HG03575 (cell line): ENCODE results near the gene LAMA4.

Source experiments
- ATAC-seq: cut with Tn5 transposase; IDR thresholded peaks from one replicate; pipeline ENCODE4 v1.9.1; 2021; ENCODE audit not compliant: unreplicated experiment, insufficient number of reproducible peaks, low FRiP score; ENCODE audit errors: extremely low read depth

LAMA4 gene

GRCh38 chr6:112247275-112247674 lies 7.1 kb downstream of the LAMA4 start:
- ATAC-seq, result no peak

GRCh38 chr6:112245511-112246203 lies 8.7 kb downstream of the LAMA4 start:
- no peak for ATAC-seq

GRCh38 chr6:112243861-112244827 lies 10.2 kb downstream of the LAMA4 start:
- ATAC-seq, result no peak

GRCh38 chr6:112241820-112242429 lies 12.4 kb downstream of the LAMA4 start:
- ATAC-seq, result no peak

- ATAC-seq, result no peak
Measured at GRCh38 chr6:112237595-112237994, 16.8 kb downstream of the LAMA4 start.

- ATAC-seq, result no peak
Measured at GRCh38 chr6:112237066-112237465, 17.3 kb downstream of the LAMA4 start.

- ATAC-seq, result no peak
Measured at GRCh38 chr6:112235956-112236355, 18.4 kb downstream of the LAMA4 start.

- no peak for ATAC-seq
Measured at GRCh38 chr6:112234601-112235000, 19.8 kb downstream of the LAMA4 start.

GRCh38 chr6:112233847-112234246 lies 20.5 kb downstream of the LAMA4 start:
- no peak for ATAC-seq

GRCh38 chr6:112232845-112233256 lies 21.5 kb downstream of the LAMA4 start:
- ATAC-seq, result no peak

GRCh38 chr6:112231594-112232060 lies 22.7 kb downstream of the LAMA4 start:
- no peak for ATAC-seq

- ATAC-seq, result no peak
Measured at GRCh38 chr6:112231164-112231563, 23.2 kb downstream of the LAMA4 start.

GRCh38 chr6:112228480-112229332 lies 25.7 kb downstream of the LAMA4 start:
- ATAC-seq, result no peak

- ATAC-seq, result no peak
Measured at GRCh38 chr6:112227992-112228391, 26.4 kb downstream of the LAMA4 start.

- no peak for ATAC-seq
Measured at GRCh38 chr6:112227411-112227810, 27.0 kb downstream of the LAMA4 start.

GRCh38 chr6:112225691-112226090 lies 28.7 kb downstream of the LAMA4 start:
- ATAC-seq, result no peak

GRCh38 chr6:112224088-112224487 lies 30.3 kb downstream of the LAMA4 start:
- no peak for ATAC-seq

- ATAC-seq, result no peak
Measured at GRCh38 chr6:112223070-112223861, 31.1 kb downstream of the LAMA4 start.
